ENCODE measurements around the gene ECD.
"Not testable (repeated sequence)": the region's sequence is repeated elsewhere in the genome, so short reads cannot be mapped to it uniquely, and the experiment has no call there.

ECD gene

DNA sequence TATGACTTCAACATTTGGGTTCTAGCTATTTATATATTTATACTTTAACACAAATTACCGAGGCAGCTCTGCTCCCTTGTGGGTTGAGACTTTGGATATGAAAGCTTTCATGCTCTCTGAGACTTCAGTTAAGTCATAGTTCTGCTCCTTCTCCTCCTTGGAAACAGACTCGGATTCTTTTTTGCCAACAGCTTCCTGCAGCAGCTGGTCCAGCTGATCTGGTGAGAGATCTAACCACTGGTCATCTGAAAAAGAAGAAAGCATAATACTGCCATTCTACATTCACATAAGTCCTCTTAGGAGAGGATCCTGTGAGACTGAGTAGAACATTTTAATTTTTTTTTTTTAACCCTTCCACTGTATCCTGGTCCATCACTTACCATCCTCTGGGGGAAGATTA is 28.6 kb downstream of the ECD start:
- ATAC-seq (ENCODE audit: low read depth) (no peak), DNase-seq (ENCODE audit: low spot score in 2 of 2) (no peak)
- Mint-ChIP-seq H3K27me3 (no peaks in the 10 kb centered on the region), H3K4me3 (no peak overlapping the region), H3K4me1 (no peaks in the 10 kb centered on the region), H3K27ac (no peak overlapping the region), H3K9me3 (no peaks in the 10 kb centered on the region), H3K36me3 (peaks cover 27% of the 10 kb centered on the region)

DNA sequence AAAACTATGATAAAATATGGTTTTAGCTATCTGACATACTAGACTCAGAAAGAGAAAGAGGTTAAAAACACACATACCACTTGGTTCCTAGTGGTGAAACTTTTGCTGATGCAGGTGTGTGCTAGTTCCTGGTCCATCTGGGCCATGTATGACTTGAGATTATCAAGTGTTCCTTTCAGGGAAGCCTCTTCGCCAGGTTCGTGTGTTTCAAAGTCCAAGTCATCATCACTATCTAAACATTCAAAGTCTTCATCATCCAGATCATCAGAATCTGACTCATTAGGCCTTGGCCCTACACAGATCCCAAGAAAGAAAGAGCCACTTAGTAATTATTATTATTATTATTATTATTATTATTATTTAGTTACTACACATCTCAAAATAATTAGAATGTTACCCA is 31.2 kb downstream of the ECD start:
- Mint-ChIP-seq H3K27ac (no peak overlapping the region), H3K27me3 (no peaks in the 10 kb centered on the region), H3K36me3 (peaks cover 29% of the 10 kb centered on the region), H3K4me1 (peaks cover 8% of the 10 kb centered on the region), H3K4me3 (no peak overlapping the region), H3K9me3 (no peaks in the 10 kb centered on the region)
- DNase-seq (ENCODE audit: low spot score in 2 of 2) (no peak), ATAC-seq (ENCODE audit: low read depth) (no peak)

DNA sequence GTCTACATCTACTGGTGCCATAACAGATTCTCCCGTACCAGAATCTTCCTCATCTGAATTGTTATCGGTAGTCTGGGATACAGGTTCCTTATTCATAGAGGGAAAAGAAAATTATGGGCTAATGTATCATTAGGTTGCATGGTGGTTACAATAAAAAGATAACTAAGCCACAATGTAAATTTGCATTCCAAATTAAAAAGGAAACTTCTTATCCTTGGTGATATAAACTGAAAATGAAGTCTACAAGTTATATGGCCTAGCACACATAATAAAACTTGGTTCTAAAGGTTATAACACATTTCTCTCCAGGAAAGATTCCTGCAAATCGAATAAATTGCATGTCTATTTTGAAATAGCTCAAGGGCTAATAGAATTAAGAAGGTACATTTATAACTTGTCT is 33.1 kb downstream of the ECD start:
- Mint-ChIP-seq H3K27ac (no peak overlapping the region), H3K4me3 (no peak overlapping the region), H3K27me3 (no peaks in the 10 kb centered on the region), H3K36me3 (peaks cover 33% of the 10 kb centered on the region), H3K9me3 (no peaks in the 10 kb centered on the region), H3K4me1 (peaks cover 8% of the 10 kb centered on the region)
- ATAC-seq (ENCODE audit: low read depth), result no peak
- no peak for DNase-seq (ENCODE audit: low spot score in 2 of 2)

GRCh38 chr10:73131913-73132686 is 35.7 kb downstream of the ECD start:
- ATAC-seq (ENCODE audit: low read depth) (no peak), DNase-seq (ENCODE audit: low spot score in 2 of 2) (no peak)
- Mint-ChIP-seq H3K36me3 (peaks cover 32% of the 10 kb centered on the region), H3K27ac (peak overlapping the region; percentile 76), H3K4me1 (peaks cover 8% of the 10 kb centered on the region), H3K4me3 (no peak overlapping the region), H3K27me3 (no peaks in the 10 kb centered on the region), H3K9me3 (no peaks in the 10 kb centered on the region)

GRCh38 chr10:73131301-73131700 is 36.5 kb downstream of the ECD start:
- DNase-seq (ENCODE audit: low spot score in 2 of 2) (no peak), ATAC-seq (ENCODE audit: low read depth) (no peak)
- no peak overlapping the region for H3K4me3 Mint-ChIP-seq
- H3K27me3 Mint-ChIP-seq, result no peaks in the 10 kb centered on the region
- H3K27ac Mint-ChIP-seq, result no peak overlapping the region
- peaks cover 8% of the 10 kb centered on the region for H3K4me1 Mint-ChIP-seq
- peaks cover 29% of the 10 kb centered on the region for H3K36me3 Mint-ChIP-seq
- no peaks in the 10 kb centered on the region for H3K9me3 Mint-ChIP-seq

GRCh38 chr10:73126343-73126742 is 41.5 kb downstream of the ECD start:
- H3K27me3 Mint-ChIP-seq, result no peaks in the 10 kb centered on the region
- no peak overlapping the region for H3K27ac Mint-ChIP-seq
- peaks cover 22% of the 10 kb centered on the region for H3K36me3 Mint-ChIP-seq
- no peak for DNase-seq (ENCODE audit: low spot score in 2 of 2)
- ATAC-seq (ENCODE audit: low read depth), result no peak
- H3K4me1 Mint-ChIP-seq, result no peaks in the 10 kb centered on the region
- H3K9me3 Mint-ChIP-seq, result no peaks in the 10 kb centered on the region
- no peak overlapping the region for H3K4me3 Mint-ChIP-seq

DNA sequence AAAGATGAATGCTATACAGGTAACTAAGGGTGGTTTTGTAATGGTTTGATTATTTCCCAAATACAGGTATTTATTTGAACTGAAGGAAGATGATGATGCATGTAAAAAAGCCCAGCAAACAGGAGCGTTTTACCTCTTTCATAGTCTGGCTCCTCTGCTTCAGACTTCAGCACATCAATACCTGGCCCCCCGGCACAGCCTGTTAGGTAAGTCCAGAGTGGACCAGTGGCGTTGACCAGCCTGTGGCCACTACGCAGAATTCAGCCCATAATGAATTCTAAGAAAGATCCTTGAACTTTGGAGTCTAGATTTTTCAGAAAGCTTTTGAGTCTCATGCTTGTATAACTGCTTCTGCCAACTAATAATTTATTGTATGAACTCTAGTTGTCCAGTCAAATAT is 47.9 kb downstream of the ECD start:
- Mint-ChIP-seq H3K27me3 (no peaks in the 10 kb centered on the region), H3K27ac (no peak overlapping the region), H3K4me1 (no peaks in the 10 kb centered on the region), H3K4me3 (no peak overlapping the region), H3K36me3 (peaks cover 6% of the 10 kb centered on the region), H3K9me3 (no peaks in the 10 kb centered on the region)
- DNase-seq (ENCODE audit: low spot score in 2 of 2) (no peak), ATAC-seq (ENCODE audit: low read depth) (no peak)

GRCh38 chr10:73119457-73119856 is 48.4 kb downstream of the ECD start:
- H3K4me1 Mint-ChIP-seq, result no peaks in the 10 kb centered on the region
- ATAC-seq (ENCODE audit: low read depth) (no peak), DNase-seq (ENCODE audit: low spot score in 2 of 2) (no peak)
- H3K4me3 Mint-ChIP-seq, result no peak overlapping the region
- H3K9me3 Mint-ChIP-seq, result no peaks in the 10 kb centered on the region
- H3K36me3 Mint-ChIP-seq, result peaks cover 6% of the 10 kb centered on the region
- no peak overlapping the region for H3K27ac Mint-ChIP-seq
- no peaks in the 10 kb centered on the region for H3K27me3 Mint-ChIP-seq

DNA sequence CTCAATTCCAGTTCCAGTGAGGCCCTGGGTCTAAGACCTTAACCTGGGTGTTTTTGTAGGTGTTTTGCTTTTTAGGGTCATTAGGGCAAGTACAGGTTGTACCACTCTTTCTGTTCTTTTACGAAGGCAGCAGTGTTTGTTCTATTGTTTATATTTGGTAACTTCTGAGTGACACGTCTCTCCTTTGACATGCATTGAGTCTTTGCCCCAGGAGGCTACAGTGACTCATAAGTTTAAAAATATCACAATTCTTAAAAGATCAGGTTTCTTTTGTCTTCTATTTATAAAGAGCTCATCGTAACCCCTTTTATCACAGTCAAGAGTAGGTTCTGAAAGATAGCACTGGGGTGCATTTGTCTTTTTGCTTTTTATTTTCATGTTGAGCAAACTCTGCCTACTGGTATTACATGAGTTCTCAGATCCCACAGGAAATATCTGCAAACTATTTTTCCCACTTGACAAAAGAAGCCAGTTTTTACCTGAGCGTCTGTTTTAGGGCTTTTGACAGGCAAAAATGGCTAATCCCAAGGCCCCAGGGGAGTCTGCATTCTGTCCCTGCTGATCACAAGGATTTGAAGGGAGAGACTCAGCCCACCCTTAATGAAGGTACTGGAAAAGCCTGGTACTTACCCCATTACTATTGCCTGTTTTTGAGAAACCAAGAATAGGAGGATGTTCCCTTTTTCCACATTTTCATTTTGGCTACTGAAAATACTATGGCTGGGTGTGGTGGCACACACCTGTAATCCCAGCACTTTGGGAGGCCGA is 49.6 kb downstream of the ECD start:
- Mint-ChIP-seq H3K27me3 (no peaks in the 10 kb centered on the region), H3K4me1 (no peaks in the 10 kb centered on the region), H3K27ac (peak overlapping the region; percentile 28), H3K4me3 (no peak overlapping the region), H3K36me3 (peaks cover 2% of the 10 kb centered on the region), H3K9me3 (no peaks in the 10 kb centered on the region)
- peak; percentile 32 for ATAC-seq (ENCODE audit: low read depth)
- DNase-seq (ENCODE audit: low spot score in 2 of 2), result no peak

DNA sequence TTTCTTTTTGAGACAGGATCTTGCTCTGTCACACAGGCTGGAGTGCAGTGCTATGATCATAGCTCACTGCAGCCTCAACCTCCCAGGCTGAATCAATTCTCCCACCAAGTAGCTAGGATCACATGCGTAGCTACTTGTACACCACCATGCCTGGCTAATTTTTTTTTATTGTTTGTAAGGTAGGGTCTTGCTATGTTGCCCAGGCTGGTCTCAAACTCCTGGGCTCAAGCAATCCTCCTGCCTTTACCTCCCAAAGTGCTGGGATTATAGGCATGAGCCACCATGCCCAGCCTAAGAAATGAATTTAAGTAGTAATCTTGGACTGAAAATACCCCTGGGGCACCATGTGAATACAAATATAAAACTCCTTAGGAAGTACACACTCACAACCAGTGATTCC is 51.8 kb downstream of the ECD start:
- Mint-ChIP-seq H3K4me3 (no peak overlapping the region), H3K36me3 (peaks cover 2% of the 10 kb centered on the region), H3K9me3 (no peaks in the 10 kb centered on the region), H3K27me3 (no peaks in the 10 kb centered on the region), H3K4me1 (no peaks in the 10 kb centered on the region), H3K27ac (no peak overlapping the region)
- DNase-seq (ENCODE audit: low spot score in 2 of 2), result no peak
- ATAC-seq (ENCODE audit: low read depth), result no peak

DNA sequence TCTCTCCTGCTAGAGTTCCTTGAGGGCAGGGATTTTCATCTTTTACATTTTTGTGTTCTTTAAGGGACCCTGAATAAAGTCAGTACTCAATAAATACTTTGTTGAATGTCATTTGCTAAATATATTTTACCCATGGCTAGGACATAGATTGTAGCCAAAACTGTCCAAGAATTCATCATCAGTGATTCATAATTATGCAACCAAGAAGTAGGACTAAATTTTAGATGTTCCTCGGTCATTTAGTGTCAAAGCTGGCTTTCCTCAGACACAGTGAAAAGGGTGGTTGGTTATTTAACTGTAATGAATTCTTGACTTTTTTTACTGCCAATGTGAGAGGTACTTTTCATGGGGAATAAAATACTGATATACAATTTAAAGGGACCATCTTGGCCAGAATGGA is 54.3 kb downstream of the ECD start:
- no peak overlapping the region for H3K4me3 Mint-ChIP-seq
- peaks cover 2% of the 10 kb centered on the region for H3K9me3 Mint-ChIP-seq
- no peak for DNase-seq (ENCODE audit: low spot score in 2 of 2)
- ATAC-seq (ENCODE audit: low read depth), result no peak
- H3K36me3 Mint-ChIP-seq, result peaks cover 9% of the 10 kb centered on the region
- H3K27me3 Mint-ChIP-seq, result no peaks in the 10 kb centered on the region
- H3K4me1 Mint-ChIP-seq, result peaks cover 3% of the 10 kb centered on the region
- H3K27ac Mint-ChIP-seq, result no peak overlapping the region

DNA sequence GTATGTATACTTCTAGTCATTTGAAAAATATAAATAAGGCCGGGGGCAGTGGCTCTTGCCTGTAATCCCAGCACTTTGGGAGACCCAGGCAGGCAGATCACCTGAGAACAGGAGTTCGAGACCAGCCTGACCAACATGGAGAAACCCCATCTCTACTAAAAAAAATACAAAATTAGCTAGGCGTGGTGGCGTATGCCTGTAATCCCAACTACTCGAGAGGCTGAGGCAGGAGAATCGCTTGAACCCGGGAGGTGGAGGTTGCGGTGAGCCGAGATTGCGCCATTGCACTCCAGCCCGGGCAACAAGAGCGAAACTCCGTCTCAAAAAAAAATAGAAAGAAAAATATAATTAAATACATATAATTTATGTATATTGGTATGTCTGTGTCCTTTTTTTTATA is 55.8 kb downstream of the ECD start:
- not testable (repeated sequence) for H3K4me3 Mint-ChIP-seq; H3K27ac Mint-ChIP-seq; H3K4me1 Mint-ChIP-seq; H3K9me3 Mint-ChIP-seq; H3K27me3 Mint-ChIP-seq; DNase-seq (ENCODE audit: low spot score in 2 of 2); ATAC-seq (ENCODE audit: low read depth)
- H3K36me3 Mint-ChIP-seq, result peaks cover 12% of the 10 kb centered on the region

- Mint-ChIP-seq H3K27ac (peak within 1 kb of the TSS; percentile 78), H3K4me3 (peak within 1 kb of the TSS; percentile 88), H3K4me1 (peaks cover 3% of the 10 kb centered on the region), H3K36me3 (peaks cover 15% of the 10 kb centered on the region), H3K9me3 (peaks cover 4% of the 10 kb centered on the region), H3K27me3 (no peaks in the 10 kb centered on the region)
- ATAC-seq (ENCODE audit: low read depth), result peak; percentile 89
- DNase-seq (ENCODE audit: low spot score in 2 of 2), result peak in 1 of 2 donors; percentile 20
These were observed 57.4 kb downstream of the ECD start, which contains the start of gene NUDT13 for GRCh38 chr10:73110345-73110849. NUDT13 (plus strand) TSS chr10:73110455; CDS start chr10:73114366, 3,911 bp downstream.

DNA sequence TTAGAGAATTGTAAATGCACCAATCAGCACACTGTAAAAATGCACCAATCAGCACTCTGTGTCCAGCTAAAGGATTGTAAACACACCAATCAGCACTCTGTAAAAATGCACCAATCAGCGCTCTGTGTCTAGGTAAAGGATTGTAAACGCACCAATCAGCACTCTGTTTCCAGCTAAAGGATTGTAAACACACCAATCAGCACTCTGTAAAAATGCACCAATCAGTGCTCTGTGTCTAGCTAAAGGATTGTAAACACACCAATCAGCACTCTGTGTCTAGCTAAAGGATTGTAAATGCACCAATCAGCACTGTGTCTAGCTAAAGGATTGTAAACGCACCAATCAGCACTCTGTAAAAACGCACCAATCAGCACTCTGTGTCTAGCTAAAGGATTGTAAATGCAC is 58.6 kb downstream of the ECD start:
- H3K27ac Mint-ChIP-seq; H3K4me1 Mint-ChIP-seq; H3K27me3 Mint-ChIP-seq; ATAC-seq (ENCODE audit: low read depth); H3K4me3 Mint-ChIP-seq; DNase-seq (ENCODE audit: low spot score in 2 of 2); H3K9me3 Mint-ChIP-seq: not testable (repeated sequence)
- peaks cover 15% of the 10 kb centered on the region for H3K36me3 Mint-ChIP-seq
